Vagina (tissue), 2 donors: Measurements from ENCODE around the gene MALRD1.

Source experiments
- CTCF ChIP-seq, 3 experiments: fragments of 450-650 bp in 2 of 3; fragments of 200-600 bp in 1 of 3; sonication (generic) in 1 of 3; IDR thresholded peaks; one replicate each; pipeline ENCODE4 v1.5.1; 2017 to 2019; ENCODE audit warnings: antibody characterized with exemption in 3 of 3, mild to moderate bottlenecking in 2 of 3, moderate library complexity in 2 of 3
- POLR2A ChIP-seq, 2 donors: fragments of 450-650 bp; IDR thresholded peaks; one replicate each; pipeline ENCODE4 v1.6.1; 2017; ENCODE audit warnings: antibody characterized with exemption in 2 of 2, mild to moderate bottlenecking in 2 of 2, moderate library complexity in 2 of 2
- POLR2AphosphoS5 ChIP-seq, 2 donors: sonication (generic); formaldehyde crosslinking; IDR thresholded peaks; one replicate each; pipeline ENCODE4 v1.9.0; 2017; ENCODE audit warnings: antibody characterized with exemption in 2 of 2, mild to moderate bottlenecking in 2 of 2, low read depth in 1 of 2; ENCODE audit not compliant: insufficient read depth in 1 of 2

- no peak for TF ChIP-seq POLR2A (IDR thresholded peaks at IDR 0.05)
- TF ChIP-seq CTCF (IDR thresholded peaks at IDR 0.05), result no peak
- no peak for TF ChIP-seq POLR2AphosphoS5 (IDR thresholded peaks at IDR 0.05; ENCODE audit: insufficient read depth in 1 of 2, low read depth in 1 of 2)
These were observed 367.6 kb downstream of the MALRD1 start for GRCh38 chr10:19416164-19416563.
